H1 (cell line): ENCODE results near the gene NBEA. TPM values are rescaled to one million over a fixed set of nuclear protein-coding genes. Genes with fewer than 3 reads are reported as not detected.

Experiments used
- CTCF ChIA-PET: fragments of 300-600 bp; sonication (Branson Sonifier 250); formaldehyde crosslinking; loops from one replicate; lab custom pipeline; 2021; ENCODE audit not compliant: partially characterized antibody; lab: Charles Lee
- POLR2A ChIA-PET: fragments of 300-600 bp; sonication (Branson Sonifier 250); formaldehyde crosslinking; loops from one replicate; lab custom pipeline; 2021; ENCODE audit warnings: inconsistent platforms; ENCODE audit not compliant: partially characterized antibody; lab: Charles Lee
- DNase-seq, 2 experiments: peaks; one replicate each; pipeline versions ENCODE4 v3.0.0 to v3.0.0-alpha.2; 2010 to 2022; ENCODE audit warnings: low spot score in 2 of 2, low read depth in 1 of 2, mixed read lengths in 1 of 2
- FAIRE-seq: peaks from 2 replicates; lab custom pipeline; 2011; peaks lifted over from hg19 to GRCh38; lab: Jason Lieb, UNC
- H2AFZ ChIP-seq: 2 replicates; pipeline ENCODE4 v1.8.1; 2012; ENCODE audit warnings: low read length, inconsistent platforms
- H2AK5ac ChIP-seq: 2 replicates; pipeline ENCODE4 v1.6.1; 2013; ENCODE audit warnings: low read depth, low read length
- H2BK120ac ChIP-seq: replicated peaks from 2 replicates; pipeline ENCODE3; 2013; ENCODE audit warnings: low read depth, low read length, inconsistent platforms
- H2BK12ac ChIP-seq: 2 replicates; pipeline ENCODE4 v1.6.1; 2013; ENCODE audit warnings: low read depth, low read length
- H2BK15ac ChIP-seq: 2 replicates; pipeline ENCODE4 v1.6.1; 2013; ENCODE audit warnings: low read length
- H2BK20ac ChIP-seq: 2 replicates; pipeline ENCODE4 v1.6.1; 2013; ENCODE audit warnings: low read length
- H2BK5ac ChIP-seq: 2 replicates; pipeline ENCODE4 v1.6.1; 2013; ENCODE audit warnings: low read depth, low read length
- H3K14ac ChIP-seq: 2 replicates; pipeline ENCODE4 v1.6.1; 2013; ENCODE audit warnings: inconsistent platforms; ENCODE audit not compliant: insufficient read length
- H3K18ac ChIP-seq: 2 replicates; pipeline ENCODE4 v1.6.1; 2013; ENCODE audit warnings: low read length; ENCODE audit errors: extremely low read depth
- H3K23ac ChIP-seq: 2 replicates; pipeline ENCODE4 v1.6.1; 2013; ENCODE audit warnings: inconsistent platforms; ENCODE audit not compliant: insufficient read length
- H3K23me2 ChIP-seq: 2 replicates; pipeline ENCODE4 v1.6.1; 2013; ENCODE audit warnings: low read depth, low read length
- H3K27ac ChIP-seq: 2 replicates; pipeline ENCODE4 v1.6.1; 2011; ENCODE audit warnings: low read depth, low read length, inconsistent platforms
- H3K27me3 ChIP-seq, 4 experiments: replicated peaks in 1 of 4; 1 replicate in 1 of 4; 2 replicates in 3 of 4; pipeline versions ENCODE4 v1.6.1 to v1.8.1; 2011 to 2013; ENCODE audit warnings: low read length in 3 of 4, mild to moderate bottlenecking in 3 of 4, inconsistent platforms in 2 of 4, mixed read lengths in 2 of 4, moderate library complexity in 1 of 4; ENCODE audit not compliant: control insufficient read depth in 3 of 4, insufficient read depth in 3 of 4; ENCODE audit errors: extremely low read depth in 1 of 4
- H3K36me3 ChIP-seq, 4 experiments: 2 replicates each; pipeline versions ENCODE4 v1.6.1 to v1.8.1; 2011 to 2013; ENCODE audit warnings: mild to moderate bottlenecking in 4 of 4, low read length in 3 of 4, moderate library complexity in 2 of 4, control low read depth in 1 of 4, inconsistent platforms in 1 of 4; ENCODE audit not compliant: insufficient read depth in 4 of 4, control insufficient read depth in 2 of 4
- H3K4ac ChIP-seq: replicated peaks from 2 replicates; pipeline ENCODE3; 2013; ENCODE audit warnings: low read length, low read depth, mixed read lengths, inconsistent platforms; ENCODE audit not compliant: insufficient read length
- H3K4me1 ChIP-seq, 4 experiments: replicated peaks in 1 of 4; 1 replicate in 1 of 4; 2 replicates in 3 of 4; pipeline versions ENCODE4 v1.6.1 to v1.8.1; 2011 to 2013; ENCODE audit warnings: low read length in 3 of 4, inconsistent platforms in 2 of 4, mixed read lengths in 1 of 4; ENCODE audit not compliant: insufficient read depth in 4 of 4, control insufficient read depth in 3 of 4
- H3K4me2 ChIP-seq, 2 experiments: 2 replicates each; pipeline versions ENCODE4 v1.6.1 to v1.8.1; 2011 to 2013; ENCODE audit warnings: low read depth in 2 of 2, low read length in 2 of 2, control low read depth in 1 of 2, inconsistent platforms in 1 of 2, mild to moderate bottlenecking in 1 of 2; ENCODE audit not compliant: insufficient read depth in 1 of 2
- H3K4me3 ChIP-seq, 4 experiments: fragments of 200-600, 300-600 bp in 1 of 4; sonication (generic), shearing (Covaris generic), sonication (Bioruptor Twin) in 1 of 4; 2 replicates each; pipeline versions ENCODE4 v1.5.1 to v1.8.1; 2011 to 2016; ENCODE audit warnings: low read length in 4 of 4, low read depth in 3 of 4, control low read depth in 2 of 4, inconsistent platforms in 2 of 4, mild to moderate bottlenecking in 2 of 4, mixed read lengths in 1 of 4, moderate library complexity in 1 of 4; ENCODE audit not compliant: insufficient read depth in 2 of 4; ENCODE audit errors: extremely low read depth in 1 of 4
- H3K56ac ChIP-seq: replicated peaks from 2 replicates; pipeline ENCODE3; 2013; ENCODE audit warnings: low read depth, mild to moderate bottlenecking, mixed read lengths, low read length, inconsistent platforms; ENCODE audit not compliant: insufficient read length
- H3K79me1 ChIP-seq: 2 replicates; pipeline ENCODE4 v1.6.1; 2013; ENCODE audit warnings: low read depth, low read length, control low read depth
- H3K79me2 ChIP-seq, 2 experiments: 2 replicates each; pipeline versions ENCODE4 v1.6.1 to v1.8.1; 2012 to 2013; ENCODE audit warnings: low read length in 2 of 2, mild to moderate bottlenecking in 2 of 2, inconsistent platforms in 1 of 2; ENCODE audit not compliant: insufficient read depth in 2 of 2, control insufficient read depth in 1 of 2
- H3K9ac ChIP-seq, 4 experiments: replicated peaks in 1 of 4; 1 replicate in 1 of 4; 2 replicates in 3 of 4; pipeline versions ENCODE4 v1.6.1 to v1.8.1; 2011 to 2013; ENCODE audit warnings: low read depth in 3 of 4, low read length in 3 of 4, control low read depth in 2 of 4, mild to moderate bottlenecking in 2 of 4, moderate library complexity in 2 of 4, inconsistent platforms in 1 of 4; ENCODE audit errors: extremely low read depth in 1 of 4
- H3K9me3 ChIP-seq, 2 experiments: 2 replicates each; pipeline versions ENCODE4 v1.6.1 to v1.8.1; 2012 to 2013; ENCODE audit warnings: mild to moderate bottlenecking in 2 of 2, moderate library complexity in 2 of 2, control low read depth in 1 of 2, inconsistent platforms in 1 of 2, low read depth in 1 of 2, low read length in 1 of 2, mixed read lengths in 1 of 2; ENCODE audit not compliant: insufficient read depth in 2 of 2
- H4K20me1 ChIP-seq, 2 experiments: replicated peaks in 1 of 2; 2 replicates each; pipeline versions ENCODE3 to v1.8.1; 2011 to 2013; ENCODE audit warnings: inconsistent platforms in 2 of 2, low read length in 2 of 2, mild to moderate bottlenecking in 1 of 2; ENCODE audit not compliant: insufficient read depth in 2 of 2, control insufficient read depth in 1 of 2
- H4K5ac ChIP-seq: 2 replicates; pipeline ENCODE4 v1.6.1; 2013; ENCODE audit warnings: low read length, low read depth, mixed read lengths, inconsistent platforms; ENCODE audit not compliant: insufficient read length
- H4K8ac ChIP-seq: 2 replicates; pipeline ENCODE4 v1.8.0; 2013; ENCODE audit warnings: mild to moderate bottlenecking, moderate library complexity, low read length, inconsistent platforms; ENCODE audit not compliant: insufficient read depth; ENCODE audit errors: extremely low read depth
- H4K91ac ChIP-seq: replicated peaks from 2 replicates; pipeline ENCODE3; 2013; ENCODE audit warnings: low read length, mixed read lengths, inconsistent platforms; ENCODE audit not compliant: insufficient read length
- BRCA1 ChIP-seq: IDR thresholded peaks from 2 replicates; pipeline ENCODE4 v1.6.1; 2012; ENCODE audit warnings: low read depth, low read length, improper control_type of control experiment
- CTBP2 ChIP-seq: IDR thresholded peaks from 2 replicates; pipeline ENCODE4 v1.7.0; 2011; ENCODE audit warnings: borderline replicate concordance, mild to moderate bottlenecking, moderate library complexity, mixed read lengths, low read length; ENCODE audit not compliant: insufficient read depth, insufficient read length
- EP300 ChIP-seq, 2 experiments: IDR thresholded peaks; 1 replicate in 1 of 2; 2 replicates in 1 of 2; pipeline ENCODE4 v1.6.1; 2011 to 2012; ENCODE audit warnings: low read depth in 2 of 2, low read length in 2 of 2, mild to moderate bottlenecking in 2 of 2, borderline replicate concordance in 1 of 2, inconsistent platforms in 1 of 2, moderate library complexity in 1 of 2
- GABPA ChIP-seq: IDR thresholded peaks from 2 replicates; pipeline ENCODE4 v1.6.1; 2011; ENCODE audit warnings: mild to moderate bottlenecking, low read length, moderate library complexity, borderline replicate concordance; ENCODE audit not compliant: insufficient read depth
- HDAC2 ChIP-seq, 2 experiments: fragments of 300-600 bp in 1 of 2; sonication (generic) in 1 of 2; IDR thresholded peaks; 2 replicates each; pipeline ENCODE4 v1.6.1; 2011 to 2012; ENCODE audit warnings: low read depth in 2 of 2, low read length in 2 of 2, mild to moderate bottlenecking in 2 of 2, moderate library complexity in 2 of 2, borderline replicate concordance in 1 of 2, inconsistent platforms in 1 of 2
- HDAC6 ChIP-seq: IDR thresholded peaks from one replicate; pipeline ENCODE4 v1.7.1; 2012; ENCODE audit warnings: low read depth, mild to moderate bottlenecking, inconsistent platforms, low read length, moderate library complexity
- JUN ChIP-seq: IDR thresholded peaks from 2 replicates; pipeline ENCODE4 v1.6.1; 2011; ENCODE audit warnings: low read depth, mild to moderate bottlenecking, improper control_type of control experiment, low read length
- KDM5A ChIP-seq: fragments of 200-600 bp; IDR thresholded peaks from 2 replicates; pipeline ENCODE4 v1.7.1; 2012; ENCODE audit warnings: mild to moderate bottlenecking, low read length, inconsistent platforms, mixed read lengths
- MAFK ChIP-seq: IDR thresholded peaks from 2 replicates; pipeline ENCODE4 v1.6.1; 2012; ENCODE audit warnings: low read depth, mild to moderate bottlenecking, improper control_type of control experiment, low read length
- RFX5 ChIP-seq: IDR thresholded peaks from 2 replicates; pipeline ENCODE4 v1.6.1; 2011; ENCODE audit warnings: low read depth, low read length, improper control_type of control experiment, borderline replicate concordance
- SAP30 ChIP-seq: fragments of 300-600 bp; sonication (generic); IDR thresholded peaks from 2 replicates; pipeline ENCODE4 v1.7.1; 2012; ENCODE audit warnings: low read length, moderate library complexity, mild to moderate bottlenecking, inconsistent platforms; ENCODE audit not compliant: insufficient read depth, insufficient replicate concordance
- TEAD4 ChIP-seq: IDR thresholded peaks from 2 replicates; pipeline ENCODE4 v1.6.1; 2012; ENCODE audit warnings: low read depth, low read length, inconsistent platforms, mixed read lengths
- ZNF274 ChIP-seq: IDR thresholded peaks from 2 replicates; pipeline ENCODE4 v1.7.0; 2012; ENCODE audit warnings: low read length, borderline replicate concordance; ENCODE audit errors: extremely low read depth
- WGBS, 2 experiments: shearing (Covaris generic) in 1 of 2; methylation state at CpG; one replicate each; pipeline versions ENCODE4 v1.1.6 to v1.1.7; 2013 to 2015; ENCODE audit warnings: low lambda C conversion rate in 2 of 2, mixed read lengths in 2 of 2, inconsistent platforms in 1 of 2, low coverage in 1 of 2, missing lambda C conversion rate in 1 of 2; ENCODE audit not compliant: insufficient replicate concordance in 2 of 2, insufficient coverage in 1 of 2, insufficient read length in 1 of 2; ENCODE audit errors: extremely low coverage in 1 of 2, missing lambda C conversion rate in 1 of 2; 5-methylcytosine and 5-hydroxymethylcytosine counted together
- polyA plus RNA-seq, 7 experiments: library from polyadenylated mRNA; depleted of rRNA in 3 of 7; stranded (reverse) in 5 of 7; unstranded in 2 of 7; fragments of >200 nt in 5 of 7; fragments of 200-250 nt in 2 of 7; gene quantifications; 1 replicate in 5 of 7; 2 replicates in 1 of 7; 4 replicates in 1 of 7; pipeline versions ENCODE4 v1.2.1 to v1.2.3, GENCODE V29; 2011 to 2013; ENCODE audit warnings: missing spikeins in 2 of 7, mixed read lengths in 2 of 7
- total RNA-seq: library from RNA; stranded (reverse); fragmentation: NEBNext Ultra II Directional; extraction: Animal tissue kit (Norgen Biotek cat#: 25700); gene quantifications from 2 replicates; pipeline ENCODE4 v1.2.1, GENCODE V29; 2021

NBEA gene
- total and polyA plus RNA-seq, 2 of the 8 experiments (the other 6 are each of a cell fraction or from before 2014, with no cell fraction given), result 14.2 to 21.5 TPM

DNA sequence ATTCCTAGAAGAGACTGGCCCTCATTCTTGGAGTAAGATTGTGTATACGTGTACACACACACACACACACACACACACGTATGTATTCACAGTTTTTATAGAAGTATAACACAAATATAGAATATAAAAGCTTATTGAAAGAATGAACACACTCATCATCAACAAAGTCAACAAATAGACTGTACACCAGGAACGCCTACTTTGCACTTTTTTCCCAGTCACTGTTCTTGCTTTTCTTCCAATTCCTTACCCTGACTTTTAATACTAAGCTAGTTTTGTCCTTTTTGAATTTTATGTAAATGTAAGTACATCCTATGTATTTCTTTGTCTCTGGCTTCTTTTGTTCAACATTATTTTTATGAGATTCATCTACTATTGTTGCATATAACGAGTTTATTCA is 269.9 kb downstream of the NBEA start:
- Histone ChIP-seq H3K56ac (no peak overlapping the region), H3K4ac (no peak overlapping the region), H4K5ac (no peak overlapping the region), H4K91ac (no peak overlapping the region), H2BK20ac (no peak overlapping the region), H4K20me1 (no peaks in the 10 kb centered on the region), H3K23ac (no peak overlapping the region), H2BK120ac (no peak overlapping the region), H3K9me3 (no peaks in the 10 kb centered on the region), H3K36me3 (peaks cover 0 to 7% (median 2%) of the 10 kb centered on the region in 4 experiments; a peak in 2 of 8 replicates), H3K27me3 (no peaks in the 10 kb centered on the region), H3K4me3 (no peak overlapping the region), H3K4me2 (no peak overlapping the region), H2AK5ac (no peak overlapping the region), H3K14ac (no peak overlapping the region), H3K27ac (no peak overlapping the region), H4K8ac (no peak overlapping the region), H3K4me1 (no peaks in the 10 kb centered on the region), H3K23me2 (no peaks in the 10 kb centered on the region), H2BK12ac (no peak overlapping the region), H3K18ac (no peak overlapping the region), H2AFZ (no peak overlapping the region), H2BK15ac (no peak overlapping the region), H3K9ac (no peak overlapping the region), H3K79me1 (no peaks in the 10 kb centered on the region), H2BK5ac (no peak overlapping the region), H3K79me2 (no peaks in the 10 kb centered on the region)
- CTCF ChIA-PET, result no interaction called here
- FAIRE-seq (no peak), DNase-seq (no peak)
- WGBS, 2 experiments, result 84% methylated on average over 4 of the region's 4 CpGs; no CpG with 5 or more reads in 1 of the 2 experiments
- POLR2A ChIA-PET, result no interaction called here
- TF ChIP-seq HDAC6 (no peak), BRCA1 (no peak), GABPA (no peak), TEAD4 (no peak), SAP30 (no peak), EP300 (IDR thresholded peaks at IDR 0.05; ENCODE audit: borderline replicate concordance in 1 of 2, low read depth in 2 of 2, low read length in 2 of 2) (no peak), RFX5 (no peak), MAFK (no peak), ZNF274 (no peak), CTBP2 (no peak), JUN (no peak), HDAC2 (IDR thresholded peaks at IDR 0.05; ENCODE audit: borderline replicate concordance in 1 of 2, low read depth in 2 of 2, low read length in 2 of 2) (no peak), KDM5A (no peak)
